Measurements from ENCODE around the gene TGM1. TPM values are rescaled to one million over a fixed set of nuclear protein-coding genes. Genes with fewer than 3 reads are reported as not detected.

TGM1 gene
- total and polyA plus RNA-seq, 10 of the 15 experiments (the other 5 are each of a cell fraction or from before 2014, with no cell fraction given): 0.05 to 5.9 (median 1.8) TPM

DNA sequence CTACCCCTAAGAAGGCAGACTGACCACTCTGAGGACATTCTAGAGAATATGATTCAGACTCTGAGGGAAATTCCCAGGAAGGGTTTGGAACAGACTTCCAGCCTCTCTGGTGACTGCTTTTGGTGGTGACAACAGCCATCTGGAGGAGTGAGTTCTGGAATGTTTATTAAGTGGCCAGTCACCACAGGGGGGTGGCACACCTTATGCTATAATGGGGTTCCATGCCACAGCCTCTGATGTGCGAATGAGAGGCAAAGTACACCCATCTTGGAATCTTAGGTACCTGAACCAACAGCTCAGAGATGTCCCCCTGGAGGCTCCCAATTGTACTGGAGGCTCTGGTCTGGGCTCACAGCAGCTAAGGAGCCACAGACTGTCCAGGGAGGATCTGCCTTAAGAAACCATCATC is 11.1 kb downstream of the TGM1 start:
- H2AFZ ChIP-seq (ENCODE audit: control insufficient read depth, low read depth, low read length): no peak overlapping the region
- peaks cover 0 to 3% of the 10 kb centered on the region in 2 experiments; a peak in 2 of 4 replicates for H3K36me3 ChIP-seq (ENCODE audit: control insufficient read depth in 2 of 2, insufficient read depth in 2 of 2, low read length in 1 of 2)
- no peaks in the 10 kb centered on the region for H4K20me1 ChIP-seq (ENCODE audit: control insufficient read depth, insufficient read depth)
- 100% methylated on average over 1 of the region's 1 CpG for WGBS (ENCODE audit: insufficient coverage, insufficient replicate concordance, low lambda C conversion rate, missing lambda C conversion rate)
- TF ChIP-seq RUNX3 (IDR thresholded peaks at IDR 0.05; ENCODE audit: low read length): no peak
- no peak for TF ChIP-seq MEF2A (IDR thresholded peaks at IDR 0.05; ENCODE audit: insufficient read depth, low read depth, low read length)
- no peak for TF ChIP-seq NR2C2 (IDR thresholded peaks at IDR 0.05; ENCODE audit: borderline replicate concordance, control insufficient read depth, insufficient read length, low read depth)
- TF ChIP-seq RAD21 (IDR thresholded peaks at IDR 0.05; ENCODE audit: insufficient read depth, low read depth, low read length): no peak
- TF ChIP-seq, protein P1, sequence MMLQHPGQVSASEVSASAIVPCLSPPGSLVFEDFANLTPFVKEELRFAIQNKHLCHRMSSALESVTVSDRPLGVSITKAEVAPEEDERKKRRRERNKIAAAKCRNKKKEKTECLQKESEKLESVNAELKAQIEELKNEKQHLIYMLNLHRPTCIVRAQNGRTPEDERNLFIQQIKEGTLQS (IDR thresholded peaks at IDR 0.05; ENCODE audit: borderline replicate concordance, extremely low read depth, low read depth, low read length): no peak
- TF ChIP-seq ZSCAN29 (IDR thresholded peaks at IDR 0.05): no peak
- no peak for TF ChIP-seq SIN3A (IDR thresholded peaks at IDR 0.05; ENCODE audit: low read depth, low read length)
- TF ChIP-seq, protein P2, sequence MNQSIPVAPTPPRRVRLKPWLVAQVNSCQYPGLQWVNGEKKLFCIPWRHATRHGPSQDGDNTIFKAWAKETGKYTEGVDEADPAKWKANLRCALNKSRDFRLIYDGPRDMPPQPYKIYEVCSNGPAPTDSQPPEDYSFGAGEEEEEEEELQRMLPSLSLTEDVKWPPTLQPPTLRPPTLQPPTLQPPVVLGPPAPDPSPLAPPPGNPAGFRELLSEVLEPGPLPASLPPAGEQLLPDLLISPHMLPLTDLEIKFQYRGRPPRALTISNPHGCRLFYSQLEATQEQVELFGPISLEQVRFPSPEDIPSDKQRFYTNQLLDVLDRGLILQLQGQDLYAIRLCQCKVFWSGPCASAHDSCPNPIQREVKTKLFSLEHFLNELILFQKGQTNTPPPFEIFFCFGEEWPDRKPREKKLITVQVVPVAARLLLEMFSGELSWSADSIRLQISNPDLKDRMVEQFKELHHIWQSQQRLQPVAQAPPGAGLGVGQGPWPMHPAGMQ (IDR thresholded peaks at IDR 0.05; ENCODE audit: borderline replicate concordance): no peak
- no peak for TF ChIP-seq MTA3 (IDR thresholded peaks at IDR 0.05; ENCODE audit: borderline replicate concordance, low read length)
- TF ChIP-seq, protein P3, sequence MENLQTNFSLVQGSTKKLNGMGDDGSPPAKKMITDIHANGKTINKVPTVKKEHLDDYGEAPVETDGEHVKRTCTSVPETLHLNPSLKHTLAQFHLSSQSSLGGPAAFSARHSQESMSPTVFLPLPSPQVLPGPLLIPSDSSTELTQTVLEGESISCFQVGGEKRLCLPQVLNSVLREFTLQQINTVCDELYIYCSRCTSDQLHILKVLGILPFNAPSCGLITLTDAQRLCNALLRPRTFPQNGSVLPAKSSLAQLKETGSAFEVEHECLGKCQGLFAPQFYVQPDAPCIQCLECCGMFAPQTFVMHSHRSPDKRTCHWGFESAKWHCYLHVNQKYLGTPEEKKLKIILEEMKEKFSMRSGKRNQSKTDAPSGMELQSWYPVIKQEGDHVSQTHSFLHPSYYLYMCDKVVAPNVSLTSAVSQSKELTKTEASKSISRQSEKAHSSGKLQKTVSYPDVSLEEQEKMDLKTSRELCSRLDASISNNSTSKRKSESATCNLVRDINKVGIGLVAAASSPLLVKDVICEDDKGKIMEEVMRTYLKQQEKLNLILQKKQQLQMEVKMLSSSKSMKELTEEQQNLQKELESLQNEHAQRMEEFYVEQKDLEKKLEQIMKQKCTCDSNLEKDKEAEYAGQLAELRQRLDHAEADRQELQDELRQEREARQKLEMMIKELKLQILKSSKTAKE (IDR thresholded peaks at IDR 0.05; ENCODE audit: low read depth, poor library complexity, severe bottlenecking): no peak
- TF ChIP-seq STAT3 (IDR thresholded peaks at IDR 0.05; ENCODE audit: low read depth, low read length): no peak
- no peak for TF ChIP-seq CHD1 (IDR thresholded peaks at IDR 0.05; ENCODE audit: low read depth, low read length)
- no peak for TF ChIP-seq SREBF2 (IDR thresholded peaks at IDR 0.05; ENCODE audit: low read length)
- no peak for TF ChIP-seq LARP7 (IDR thresholded peaks at IDR 0.05)
- TF ChIP-seq, protein P4, sequence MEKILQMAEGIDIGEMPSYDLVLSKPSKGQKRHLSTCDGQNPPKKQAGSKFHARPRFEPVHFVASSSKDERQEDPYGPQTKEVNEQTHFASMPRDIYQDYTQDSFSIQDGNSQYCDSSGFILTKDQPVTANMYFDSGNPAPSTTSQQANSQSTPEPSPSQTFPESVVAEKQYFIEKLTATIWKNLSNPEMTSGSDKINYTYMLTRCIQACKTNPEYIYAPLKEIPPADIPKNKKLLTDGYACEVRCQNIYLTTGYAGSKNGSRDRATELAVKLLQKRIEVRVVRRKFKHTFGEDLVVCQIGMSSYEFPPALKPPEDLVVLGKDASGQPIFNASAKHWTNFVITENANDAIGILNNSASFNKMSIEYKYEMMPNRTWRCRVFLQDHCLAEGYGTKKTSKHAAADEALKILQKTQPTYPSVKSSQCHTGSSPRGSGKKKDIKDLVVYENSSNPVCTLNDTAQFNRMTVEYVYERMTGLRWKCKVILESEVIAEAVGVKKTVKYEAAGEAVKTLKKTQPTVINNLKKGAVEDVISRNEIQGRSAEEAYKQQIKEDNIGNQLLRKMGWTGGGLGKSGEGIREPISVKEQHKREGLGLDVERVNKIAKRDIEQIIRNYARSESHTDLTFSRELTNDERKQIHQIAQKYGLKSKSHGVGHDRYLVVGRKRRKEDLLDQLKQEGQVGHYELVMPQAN (conservative IDR thresholded peaks at IDR 0.05): no peak
- ChIA-PET RAD21 (ENCODE audit: unreplicated experiment) (interaction anchor here (0.7 to 1.9 kb wide), 3 partner anchors 19 to 82 kb away, joined by 3 to 7 read pairs (median 4); partner anchors contain the start of gene RABGGTA), CTCF (interaction anchor here (0.6 to 3.3 kb wide), 8 partner anchors 9 to 114 kb away, joined by 3 to 21 read pairs (median 4); partner anchors contain the start of genes CIDEB and TINF2), SMC1A (ENCODE audit: uncharacterized antibody, unreplicated experiment) (interaction anchor here (1.1 to 1.8 kb wide), 4 partner anchors 19 to 185 kb away, joined by 3 to 9 read pairs (median 4); partner anchors contain the start of gene RABGGTA), POLR2A (interaction anchor here (0.6 to 3.4 kb wide), 3 partner anchors 9 to 81 kb away, joined by 3 to 18 read pairs (median 7); partner anchors contain the start of gene RABGGTA)
- in situ Hi-C loops (cut with MboI) (no loop called here), intact Hi-C loops (cut with micrococcal nuclease; ENCODE audit: unreplicated experiment) (no loop called here)
- H3K27me3 ChIP-seq (replicated peaks in 1 of 2; ENCODE audit: control insufficient read depth in 2 of 2, insufficient read depth in 2 of 2, low read length in 1 of 2): no peaks in the 10 kb centered on the region
- no peak overlapping the region for H3K9ac ChIP-seq (ENCODE audit: control insufficient read depth, insufficient read depth, low read length)
- no peak for FAIRE-seq
- no peak for ATAC-seq
- H3K4me1 ChIP-seq (ENCODE audit: control insufficient read depth, insufficient read depth, low read length): peaks cover 32% of the 10 kb centered on the region
- no peak overlapping the region for H3K4me2 ChIP-seq (ENCODE audit: control insufficient read depth, insufficient read depth)
- BruUV-seq (replicated peaks): no TSS peak
- H3K79me2 ChIP-seq (ENCODE audit: control insufficient read depth, insufficient read depth, low read length): no peaks in the 10 kb centered on the region
- H3K27ac ChIP-seq (ENCODE audit: control insufficient read depth, insufficient read depth): no peak overlapping the region
- H3K4me3 ChIP-seq: no peak overlapping the region
- DNase-seq (ENCODE audit: low read depth, low spot score): no peak
- H3K9me3 ChIP-seq (replicated peaks; ENCODE audit: control insufficient read depth, insufficient read depth, low read length): no peaks in the 10 kb centered on the region
